Neutrophil (primary cell): ENCODE results near the gene VHLL.

ENCODE experiments used
- H3K27ac ChIP-seq: fragments of 200-600 bp; sonication (generic); 2 replicates; pipeline ENCODE4 v1.5.1; 2016; ENCODE audit warnings: mild to moderate bottlenecking, moderate library complexity
- H3K27me3 ChIP-seq: fragments of 200-600 bp; sonication (generic); 2 replicates; pipeline ENCODE4 v1.6.0; 2016; ENCODE audit warnings: mild to moderate bottlenecking
- H3K36me3 ChIP-seq: fragments of 200-600 bp; sonication (generic); 2 replicates; pipeline ENCODE4 v1.5.1; 2017
- H3K4me1 ChIP-seq, 2 experiments: fragments of 200-600 bp in 1 of 2; sonication (generic) in 1 of 2; 1 replicate in 1 of 2; 2 replicates in 1 of 2; pipeline versions ENCODE4 v1.5.1 to v1.6.1; 2013 to 2016; ENCODE audit warnings: low read depth in 1 of 2, low read length in 1 of 2, mild to moderate bottlenecking in 1 of 2, moderate library complexity in 1 of 2; ENCODE audit not compliant: control insufficient read depth in 1 of 2, insufficient read depth in 1 of 2
- H3K4me3 ChIP-seq, 2 experiments: fragments of 200-600 bp in 1 of 2; sonication (generic) in 1 of 2; 1 replicate in 1 of 2; 2 replicates in 1 of 2; pipeline ENCODE4 v1.5.1; 2013 to 2016; ENCODE audit warnings: low read depth in 1 of 2, low read length in 1 of 2, mild to moderate bottlenecking in 1 of 2, moderate library complexity in 1 of 2
- H3K9me3 ChIP-seq: fragments of 200-600 bp; sonication (generic); 2 replicates; pipeline ENCODE4 v1.5.1; 2016
- CTCF ChIP-seq: fragments of 200-600 bp; sonication (generic); IDR thresholded peaks from 2 replicates; pipeline ENCODE4 v1.5.1; 2016; ENCODE audit warnings: antibody characterized with exemption

The VHLL gene

GRCh38 chr1:156253634-156254033 is 45.5 kb downstream of the VHLL start:
- Histone ChIP-seq H3K4me3 (no peak overlapping the region), H3K27me3 (no peaks in the 10 kb centered on the region), H3K27ac (no peak overlapping the region), H3K4me1 (no peaks in the 10 kb centered on the region), H3K9me3 (no peaks in the 10 kb centered on the region), H3K36me3 (peaks cover 100% of the 10 kb centered on the region)
- no peak for TF ChIP-seq CTCF

GRCh38 chr1:156251527-156251926 is 47.6 kb downstream of the VHLL start:
- no peak for TF ChIP-seq CTCF
- Histone ChIP-seq H3K36me3 (peaks cover 89% of the 10 kb centered on the region), H3K9me3 (no peaks in the 10 kb centered on the region), H3K27me3 (peaks cover 10% of the 10 kb centered on the region), H3K4me1 (no peaks in the 10 kb centered on the region), H3K27ac (no peak overlapping the region), H3K4me3 (no peak overlapping the region)

- Histone ChIP-seq H3K27ac (no peak overlapping the region), H3K9me3 (no peaks in the 10 kb centered on the region), H3K4me1 (peaks cover 10 to 11% of the 10 kb centered on the region in 2 experiments), H3K4me3 (no peak overlapping the region), H3K36me3 (peaks cover 69% of the 10 kb centered on the region), H3K27me3 (peaks cover 29% of the 10 kb centered on the region)
- TF ChIP-seq CTCF, result no peak
Observed at GRCh38 chr1:156249593-156249992, 49.5 kb downstream of the VHLL start.
